Mesenchymal stem cell (in vitro differentiated cells and primary cell): ENCODE data around the gene C1QTNF8.

Experiments used
- DNase-seq: peaks from one replicate; pipeline ENCODE4 v3.0.0-alpha.2; 2013
- H2AFZ ChIP-seq: one replicate; pipeline ENCODE4 v1.6.1; 2013; ENCODE audit warnings: low read depth, mild to moderate bottlenecking, control low read depth, inconsistent platforms, low read length, moderate library complexity
- H2AK5ac ChIP-seq: 2 replicates; pipeline ENCODE4 v1.6.1; 2013; ENCODE audit warnings: low read length, moderate library complexity, mild to moderate bottlenecking, inconsistent platforms; ENCODE audit not compliant: severe bottlenecking
- H2BK120ac ChIP-seq: one replicate; pipeline ENCODE4 v1.6.1; 2013; ENCODE audit warnings: low read depth, mild to moderate bottlenecking, inconsistent platforms, low read length, moderate library complexity
- H2BK12ac ChIP-seq, 2 experiments: one replicate each; pipeline ENCODE4 v1.6.1; 2013; ENCODE audit warnings: inconsistent platforms in 2 of 2, low read length in 2 of 2, mild to moderate bottlenecking in 2 of 2, moderate library complexity in 2 of 2, control low read depth in 1 of 2
- H2BK15ac ChIP-seq: one replicate; pipeline ENCODE4 v1.6.1; 2013; ENCODE audit warnings: mild to moderate bottlenecking, low read depth, inconsistent platforms; ENCODE audit not compliant: poor library complexity, severe bottlenecking
- H2BK5ac ChIP-seq: 2 replicates; pipeline ENCODE4 v1.6.1; 2013; ENCODE audit warnings: low read depth, mild to moderate bottlenecking, low read length, control low read depth, inconsistent platforms; ENCODE audit not compliant: poor library complexity, severe bottlenecking
- H3K14ac ChIP-seq, 2 experiments: one replicate each; pipeline ENCODE4 v1.6.1; 2013; ENCODE audit warnings: inconsistent platforms in 2 of 2, low read length in 2 of 2, control low read depth in 1 of 2, mild to moderate bottlenecking in 1 of 2, moderate library complexity in 1 of 2
- H3K18ac ChIP-seq, 2 experiments: one replicate each; pipeline ENCODE4 v1.6.1; 2013; ENCODE audit warnings: inconsistent platforms in 2 of 2, low read length in 2 of 2, control low read depth in 1 of 2, low read depth in 1 of 2, mild to moderate bottlenecking in 1 of 2
- H3K23ac ChIP-seq, 2 experiments: one replicate each; pipeline ENCODE4 v1.6.1; 2013; ENCODE audit warnings: inconsistent platforms in 2 of 2, low read length in 2 of 2, mild to moderate bottlenecking in 2 of 2, moderate library complexity in 2 of 2, control low read depth in 1 of 2
- H3K27ac ChIP-seq: 2 replicates; pipeline ENCODE4 v1.5.1; 2013; ENCODE audit warnings: mild to moderate bottlenecking, moderate library complexity, low read length, control low read depth, inconsistent platforms; ENCODE audit not compliant: poor library complexity, severe bottlenecking
- H3K27me3 ChIP-seq, 2 experiments: 2 replicates each; pipeline versions ENCODE4 v1.6.1 to v1.7.0; 2013; ENCODE audit warnings: low read length in 2 of 2, mild to moderate bottlenecking in 2 of 2, moderate library complexity in 2 of 2, control low read depth in 1 of 2, inconsistent platforms in 1 of 2; ENCODE audit not compliant: control insufficient read depth in 1 of 2, insufficient read depth in 1 of 2
- H3K36me3 ChIP-seq, 2 experiments: 2 replicates each; pipeline versions ENCODE4 v1.6.1 to v1.7.0; 2013; ENCODE audit warnings: low read length in 2 of 2, control low read depth in 1 of 2, inconsistent platforms in 1 of 2, low read depth in 1 of 2, mild to moderate bottlenecking in 1 of 2; ENCODE audit not compliant: insufficient read depth in 2 of 2, control insufficient read depth in 1 of 2
- H3K4ac ChIP-seq, 2 experiments: one replicate each; pipeline ENCODE4 v1.6.1; 2013; ENCODE audit warnings: inconsistent platforms in 2 of 2, low read length in 2 of 2, mild to moderate bottlenecking in 2 of 2, moderate library complexity in 2 of 2, control low read depth in 1 of 2, low read depth in 1 of 2
- H3K4me1 ChIP-seq: 2 replicates; pipeline ENCODE4 v1.6.1; 2013; ENCODE audit warnings: low read depth, low read length, control low read depth; ENCODE audit not compliant: control insufficient read depth, insufficient read depth
- H3K4me2 ChIP-seq: 2 replicates; pipeline ENCODE4 v1.6.1; 2013; ENCODE audit warnings: low read length, mild to moderate bottlenecking, inconsistent platforms; ENCODE audit not compliant: poor library complexity, severe bottlenecking
- H3K4me3 ChIP-seq, 2 experiments: 2 replicates each; pipeline versions ENCODE4 v1.5.1 to v1.7.0; 2013; ENCODE audit warnings: low read length in 2 of 2, mild to moderate bottlenecking in 2 of 2, control low read depth in 1 of 2, low read depth in 1 of 2; ENCODE audit not compliant: insufficient read depth in 1 of 2
- H3K79me1 ChIP-seq: replicated peaks from 2 replicates; pipeline ENCODE4 v1.6.1; 2013; ENCODE audit warnings: mild to moderate bottlenecking, control low read depth, low read length, inconsistent platforms; ENCODE audit not compliant: poor library complexity, severe bottlenecking
- H3K9ac ChIP-seq: 2 replicates; pipeline ENCODE4 v1.7.0; 2013; ENCODE audit warnings: mild to moderate bottlenecking, low read length, moderate library complexity
- H3K9me3 ChIP-seq: 2 replicates; pipeline ENCODE4 v1.7.0; 2013; ENCODE audit warnings: mild to moderate bottlenecking, low read length; ENCODE audit not compliant: control insufficient read depth
- H4K8ac ChIP-seq: one replicate; pipeline ENCODE4 v1.6.1; 2013; ENCODE audit warnings: inconsistent platforms, mild to moderate bottlenecking, low read length, moderate library complexity
- H4K91ac ChIP-seq: one replicate; pipeline ENCODE4 v1.6.1; 2013; ENCODE audit warnings: mild to moderate bottlenecking, low read length, inconsistent platforms
- WGBS: methylation state at CpG from one replicate; pipeline ENCODE4 v1.1.7; 2013; ENCODE audit warnings: mixed read lengths; 5-methylcytosine and 5-hydroxymethylcytosine counted together

Gene C1QTNF8

GRCh38 chr16:1073262-1073558 is 22.8 kb downstream of the C1QTNF8 start:
- no peak overlapping the region for H2BK12ac ChIP-seq
- H2AK5ac ChIP-seq = no peak overlapping the region
- H3K4ac ChIP-seq = no peak overlapping the region
- H2AFZ ChIP-seq = no peak overlapping the region
- 69% methylated on average over 12 of the region's 13 CpGs for WGBS
- peaks cover 10% of the 10 kb centered on the region for H3K4me1 ChIP-seq
- H4K8ac ChIP-seq = no peak overlapping the region
- no peak overlapping the region for H3K18ac ChIP-seq
- H4K91ac ChIP-seq = no peak overlapping the region
- DNase-seq = no peak
- no peak overlapping the region for H3K4me3 ChIP-seq
- peaks cover 69 to 71% of the 10 kb centered on the region in 2 experiments for H3K27me3 ChIP-seq
- no peaks in the 10 kb centered on the region for H3K9me3 ChIP-seq
- H3K79me1 ChIP-seq = no peaks in the 10 kb centered on the region
- no peak overlapping the region for H3K9ac ChIP-seq
- no peak overlapping the region for H3K4me2 ChIP-seq
- no peaks in the 10 kb centered on the region for H3K36me3 ChIP-seq
- no peak overlapping the region for H2BK15ac ChIP-seq
- H3K27ac ChIP-seq = no peak overlapping the region
- H3K14ac ChIP-seq = no peak overlapping the region
- H3K23ac ChIP-seq = no peak overlapping the region
- H2BK120ac ChIP-seq = no peak overlapping the region
- no peak overlapping the region for H2BK5ac ChIP-seq

- H3K36me3 ChIP-seq = no peaks in the 10 kb centered on the region
- peaks cover 74 to 77% of the 10 kb centered on the region in 2 experiments for H3K27me3 ChIP-seq
- DNase-seq = no peak
- no peak within 1 kb of the TSS for H2BK15ac ChIP-seq
- H3K9ac ChIP-seq = no peak within 1 kb of the TSS
- H3K9me3 ChIP-seq = no peaks in the 10 kb centered on the region
- H3K4me1 ChIP-seq = peaks cover 9% of the 10 kb centered on the region
- no peak within 1 kb of the TSS for H2AFZ ChIP-seq
- H3K4ac ChIP-seq = no peak within 1 kb of the TSS
- no peaks in the 10 kb centered on the region for H3K79me1 ChIP-seq
- no peak within 1 kb of the TSS for H3K23ac ChIP-seq
- H2BK120ac ChIP-seq = no peak within 1 kb of the TSS
- 23% methylated on average over 22 of the region's 59 CpGs for WGBS
- H4K91ac ChIP-seq = no peak within 1 kb of the TSS
- no peak within 1 kb of the TSS for H2BK5ac ChIP-seq
- H2BK12ac ChIP-seq = no peak within 1 kb of the TSS
- H2AK5ac ChIP-seq = no peak within 1 kb of the TSS
- no peak within 1 kb of the TSS for H3K14ac ChIP-seq
- H3K4me3 ChIP-seq = no peak within 1 kb of the TSS
- no peak within 1 kb of the TSS for H4K8ac ChIP-seq
- no peak within 1 kb of the TSS for H3K27ac ChIP-seq
- H3K4me2 ChIP-seq = no peak within 1 kb of the TSS
- no peak within 1 kb of the TSS for H3K18ac ChIP-seq
Measured at GRCh38 chr16:1072526-1073261, 23.4 kb downstream of the C1QTNF8 start, which contains the start of gene SSTR5. Gene SSTR5, plus strand, starts transcription at chr16:1072747. Its CDS starts 6,122 bp downstream, at chr16:1078869.

- Histone ChIP-seq H2AK5ac (no peak overlapping the region), H2BK5ac (no peak overlapping the region), H2BK15ac (no peak overlapping the region), H3K4me3 (no peak overlapping the region), H2AFZ (no peak overlapping the region), H3K18ac (no peak overlapping the region), H3K14ac (no peak overlapping the region), H3K4me1 (peaks cover 7% of the 10 kb centered on the region), H3K4ac (no peak overlapping the region), H4K91ac (no peak overlapping the region), H3K36me3 (no peaks in the 10 kb centered on the region), H3K9ac (no peak overlapping the region), H3K23ac (no peak overlapping the region), H2BK120ac (no peak overlapping the region), H3K9me3 (no peaks in the 10 kb centered on the region), H3K27ac (no peak overlapping the region), H2BK12ac (no peak overlapping the region), H3K79me1 (no peaks in the 10 kb centered on the region), H3K27me3 (peaks cover 70 to 78% of the 10 kb centered on the region in 2 experiments), H4K8ac (no peak overlapping the region), H3K4me2 (no peak overlapping the region)
- 26% methylated on average over 30 of the region's 30 CpGs for WGBS
- no peak for DNase-seq
Measured at GRCh38 chr16:1071561-1072225, 24.4 kb downstream of the C1QTNF8 start.

DNA sequence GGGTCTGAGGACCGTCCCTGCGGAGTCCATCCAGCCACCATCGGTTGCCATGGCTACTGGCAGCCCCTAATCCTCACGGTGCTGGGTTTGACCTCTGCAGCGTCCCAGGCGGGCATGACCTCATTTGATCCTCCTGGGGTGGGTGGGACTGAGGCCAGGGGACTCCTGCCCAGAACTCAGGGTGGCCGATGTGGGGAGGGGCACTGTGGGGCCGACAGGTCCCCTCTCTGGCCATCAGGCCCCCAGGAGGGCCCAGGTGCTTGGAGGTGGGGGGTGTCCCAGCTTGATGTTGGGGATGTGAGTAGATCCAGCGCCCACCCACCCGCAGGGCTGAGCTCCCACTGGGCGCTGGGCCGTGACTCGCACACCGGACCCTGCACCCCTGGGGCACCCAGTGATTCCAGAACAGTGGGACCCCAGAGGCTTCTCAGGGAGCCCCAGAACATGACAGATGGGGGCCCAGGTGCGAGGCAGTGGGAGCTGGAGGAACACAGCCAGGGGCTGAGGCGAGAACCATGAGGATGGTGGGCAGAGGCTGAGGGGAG is 25.1 kb downstream of the C1QTNF8 start:
- Histone ChIP-seq H3K9me3 (no peaks in the 10 kb centered on the region), H2BK12ac (no peak overlapping the region), H3K36me3 (no peaks in the 10 kb centered on the region), H2BK120ac (no peak overlapping the region), H2BK15ac (no peak overlapping the region), H3K27me3 (peaks cover 66 to 78% of the 10 kb centered on the region in 2 experiments), H2AFZ (no peak overlapping the region), H3K14ac (no peak overlapping the region), H2BK5ac (no peak overlapping the region), H3K4me2 (no peak overlapping the region), H3K4ac (no peak overlapping the region), H4K91ac (no peak overlapping the region), H3K23ac (no peak overlapping the region), H3K79me1 (no peaks in the 10 kb centered on the region), H3K9ac (no peak overlapping the region), H2AK5ac (no peak overlapping the region), H3K27ac (no peak overlapping the region), H4K8ac (no peak overlapping the region), H3K4me3 (no peak overlapping the region), H3K18ac (no peak overlapping the region), H3K4me1 (peaks cover 7% of the 10 kb centered on the region)
- no peak for DNase-seq
- 58% methylated on average over 16 of the region's 16 CpGs for WGBS
